ENCODE data around the gene ARIH2. TPM values are rescaled to one million over a fixed set of nuclear protein-coding genes. Genes with fewer than 3 reads are reported as not detected.
A peak's percentile ranks its signal among the peaks of the same experiment; 100 is the strongest.

The ARIH2 gene
- total and polyA plus RNA-seq, 9 of the 15 experiments (the other 6 are each of a cell fraction or from before 2014, with no cell fraction given): 27.0 to 120 (median 108) TPM

DNA sequence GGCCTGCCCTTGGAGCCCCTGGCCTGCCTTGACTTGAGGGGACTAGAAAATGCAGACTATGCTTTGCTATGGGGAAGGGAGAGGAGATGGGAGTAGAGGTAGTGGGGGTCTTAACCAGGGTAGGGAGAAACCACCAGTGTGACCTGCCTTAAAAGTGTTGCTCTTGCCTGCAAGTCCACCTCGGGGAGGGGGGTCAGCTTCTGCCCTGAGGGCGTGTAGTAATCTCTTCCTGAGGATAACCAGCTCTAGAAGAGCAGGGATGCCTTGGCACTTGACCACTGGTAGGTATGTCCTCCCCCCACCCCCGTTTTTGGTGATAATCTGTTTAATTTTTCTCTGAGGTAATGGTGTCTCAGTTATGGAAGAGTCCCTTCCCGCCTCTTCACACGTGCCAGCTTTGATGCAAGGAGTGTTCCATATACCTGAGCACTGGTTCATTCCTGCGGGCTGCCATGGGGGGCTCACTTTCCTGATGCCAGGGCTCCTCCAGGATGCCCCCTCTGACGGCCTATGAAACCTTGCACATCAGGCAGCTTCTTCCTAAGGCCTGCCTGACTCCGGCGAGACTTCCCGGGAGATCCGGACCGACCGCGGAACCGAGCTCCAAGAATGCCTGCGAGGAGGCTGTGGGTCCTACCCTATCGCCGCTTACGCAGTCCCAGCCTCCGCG lies 70.6 kb downstream of the ARIH2 start (continued):
- TF ChIP-seq NR4A1 (CRISPR knock-in tag; IDR thresholded peaks at IDR 0.05) (no peak), NR4A1 (tag; IDR thresholded peaks at IDR 0.05) (no peak), NR2C2 (CRISPR knock-in tag; IDR thresholded peaks at IDR 0.05) (no peak), NR2C2 (tag; IDR thresholded peaks at IDR 0.05) (no peak), SP2 (IDR thresholded peaks at IDR 0.05; ENCODE audit: extremely low read depth, low read depth, low read length, poor library complexity, severe bottlenecking) (no peak), SMAD3 (CRISPR knock-in tag; conservative IDR thresholded peaks at IDR 0.05) (no peak), HNRNPK (IDR thresholded peaks at IDR 0.05; ENCODE audit: low read depth, low read length, poor library complexity, severe bottlenecking) (no peak), MXD1 (CRISPR knock-in tag; IDR thresholded peaks at IDR 0.05; ENCODE audit: borderline replicate concordance, poor library complexity, severe bottlenecking) (no peak), FUS (optimal IDR thresholded peaks at IDR 0.05; ENCODE audit: low read depth, low read length) (no peak), BCOR (IDR thresholded peaks at IDR 0.05) (0 out of 2 replicates have a peak, but pooled peaks have one; percentile 27), GATAD2A (IDR thresholded peaks at IDR 0.05) (no peak), ETS1 (conservative IDR thresholded peaks at IDR 0.05; ENCODE audit: control insufficient read depth, low read depth, low read length) (no peak), KLF1 (tag; IDR thresholded peaks at IDR 0.05) (no peak), STAT5A (IDR thresholded peaks at IDR 0.05; ENCODE audit: borderline replicate concordance, low read length) (no peak), SMARCC2 (IDR thresholded peaks at IDR 0.05; ENCODE audit: low read depth) (0 out of 2 replicates have a peak, but pooled peaks have one; percentile 77), ZSCAN32 (CRISPR knock-in tag; IDR thresholded peaks at IDR 0.05) (no peak), ZNF280A (IDR thresholded peaks at IDR 0.05; ENCODE audit: low read depth, partially characterized antibody) (no peak), JUN (IDR thresholded peaks at IDR 0.05; ENCODE audit: borderline replicate concordance, low read depth, low read length) (no peak), JUN (CRISPR knock-in tag; IDR thresholded peaks at IDR 0.05; ENCODE audit: borderline replicate concordance) (no peak), PTTG1 (tag; IDR thresholded peaks at IDR 0.05; ENCODE audit: low read depth) (no peak), CBFA2T2 (conservative IDR thresholded peaks at IDR 0.05) (no peak)
- TF ChIP-seq, protein P1, sequence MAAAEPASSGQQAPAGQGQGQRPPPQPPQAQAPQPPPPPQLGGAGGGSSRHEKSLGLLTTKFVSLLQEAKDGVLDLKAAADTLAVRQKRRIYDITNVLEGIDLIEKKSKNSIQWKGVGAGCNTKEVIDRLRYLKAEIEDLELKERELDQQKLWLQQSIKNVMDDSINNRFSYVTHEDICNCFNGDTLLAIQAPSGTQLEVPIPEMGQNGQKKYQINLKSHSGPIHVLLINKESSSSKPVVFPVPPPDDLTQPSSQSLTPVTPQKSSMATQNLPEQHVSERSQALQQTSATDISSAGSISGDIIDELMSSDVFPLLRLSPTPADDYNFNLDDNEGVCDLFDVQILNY (CRISPR knock-in tag; IDR thresholded peaks at IDR 0.05): no peak
